ENCODE results near the gene LDB2. TPM values are rescaled to one million over a fixed set of nuclear protein-coding genes. Genes with fewer than 3 reads are reported as not detected.
"Not testable (repeated sequence)": the region's sequence is repeated elsewhere in the genome, so short reads cannot be mapped to it uniquely, and the experiment has no call there.

LDB2 gene
- total RNA-seq, 1 donor from 2014 or later: 363 TPM

DNA sequence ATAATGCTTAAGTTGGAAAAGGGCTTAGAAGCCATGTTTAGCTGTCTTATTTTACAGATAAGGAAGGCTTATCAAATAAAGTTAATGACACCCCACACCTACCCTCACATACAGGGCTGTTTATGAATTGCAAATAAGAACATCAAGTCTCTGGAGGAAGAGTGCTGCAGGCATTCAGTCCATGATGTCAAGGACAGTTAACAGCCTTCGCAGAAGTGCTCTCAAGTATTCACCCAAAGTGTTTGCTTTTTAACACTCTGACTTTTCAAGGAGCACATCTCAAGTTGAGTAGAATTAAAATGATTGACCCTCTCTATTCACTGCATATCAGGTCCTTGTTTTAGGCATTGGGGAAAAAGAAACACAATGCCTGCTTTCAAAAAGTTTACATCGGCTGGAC, 328.7 kb downstream of the LDB2 start:
- no peak for DNase-seq (ENCODE audit: low read depth in 2 of 2)

DNA sequence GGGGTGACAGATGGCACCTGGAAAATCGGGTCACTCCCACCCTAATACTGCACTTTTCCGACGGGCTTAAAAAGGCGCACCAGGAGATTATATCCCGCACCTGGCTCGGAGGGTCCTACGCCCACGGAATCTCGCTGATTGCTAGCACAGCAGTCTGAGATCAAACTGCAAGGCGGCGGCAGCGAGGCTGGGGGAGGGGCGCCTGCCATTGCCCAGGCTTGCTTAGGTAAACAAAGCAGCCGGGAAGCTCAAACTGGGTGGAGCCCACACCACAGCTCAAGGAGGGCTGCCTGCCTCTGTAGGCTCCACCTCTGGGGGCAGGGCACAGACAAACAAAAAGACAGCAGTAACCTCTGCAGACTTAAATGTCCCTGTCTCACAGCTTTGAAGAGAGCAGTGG, 341.1 kb downstream of the LDB2 start:
- not testable (repeated sequence) for DNase-seq (ENCODE audit: low read depth in 2 of 2)

DNA sequence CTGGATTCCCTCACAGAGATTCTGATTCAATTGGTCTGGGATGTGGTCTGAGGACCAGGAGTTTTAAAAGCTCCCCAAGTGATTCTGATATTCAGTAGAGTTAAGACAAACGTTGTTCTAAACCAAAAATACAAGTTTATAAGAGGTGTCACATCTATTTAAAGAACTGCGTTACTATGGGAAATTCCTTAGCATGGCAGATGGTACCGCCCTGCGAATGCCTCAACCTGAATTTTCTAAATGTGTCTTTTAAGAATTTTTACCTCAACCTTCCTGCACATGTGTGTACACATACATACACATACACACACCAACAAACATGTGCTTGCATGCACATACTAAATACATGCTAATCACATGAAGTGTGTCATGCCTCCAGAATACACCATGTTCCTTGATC, 343.3 kb downstream of the LDB2 start:
- no peak for DNase-seq (ENCODE audit: low read depth in 2 of 2)

- DNase-seq (ENCODE audit: low read depth in 2 of 2): no peak
Observed at GRCh38 chr4:16550531-16550930, 347.9 kb downstream of the LDB2 start.

DNA sequence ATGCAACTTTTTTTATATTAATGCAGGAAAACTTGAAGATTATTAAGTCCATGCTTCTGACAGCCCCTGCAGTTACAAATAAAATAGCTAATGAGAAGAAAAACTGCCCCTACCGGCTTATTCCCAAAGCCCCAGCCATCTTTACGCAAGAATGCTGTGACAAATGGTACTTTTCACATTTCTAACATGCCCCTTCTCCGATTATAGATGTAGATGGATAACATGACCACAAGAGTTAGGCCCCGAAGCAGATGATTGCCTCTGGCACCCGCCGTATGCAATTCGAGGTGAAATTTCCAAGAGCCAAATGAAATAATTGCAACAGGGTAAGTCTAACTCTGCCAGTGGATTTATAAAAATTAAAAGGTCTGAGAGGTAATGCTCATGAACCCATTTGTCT, 352.8 kb downstream of the LDB2 start:
- DNase-seq (ENCODE audit: low read depth in 2 of 2): no peak

DNA sequence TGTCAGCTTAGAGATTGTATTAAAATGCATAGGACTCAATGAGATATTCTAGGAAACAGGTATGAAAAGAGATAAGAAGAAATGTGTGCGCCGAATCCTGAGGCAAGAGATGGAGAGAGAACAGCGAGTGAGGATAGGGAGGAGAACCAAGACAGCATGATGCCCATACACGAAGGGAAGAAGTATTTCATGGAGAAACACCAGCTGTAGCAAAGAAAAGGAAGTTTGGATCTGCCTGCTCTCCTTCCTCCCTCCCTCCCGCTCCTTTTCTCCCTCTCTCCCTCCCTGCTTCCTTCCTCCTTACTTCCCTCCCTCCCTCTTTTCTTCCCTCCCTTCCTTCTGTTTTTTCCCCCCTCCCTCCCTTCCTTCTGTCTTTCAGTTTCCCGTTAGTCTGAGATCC, 353.6 kb downstream of the LDB2 start:
- DNase-seq (ENCODE audit: low read depth in 2 of 2): no peak

- DNase-seq (ENCODE audit: low read depth in 2 of 2): no peak
Observed at GRCh38 chr4:16544251-16544721, 354.2 kb downstream of the LDB2 start.

GRCh38 chr4:16537926-16538325, 360.5 kb downstream of the LDB2 start:
- DNase-seq (ENCODE audit: low read depth in 2 of 2): no peak

GRCh38 chr4:16532240-16532970, 366.0 kb downstream of the LDB2 start:
- DNase-seq (ENCODE audit: low read depth in 2 of 2): peak; percentile 91 to 95

GRCh38 chr4:16530688-16531635, 367.5 kb downstream of the LDB2 start:
- peak; percentile 14 to 57 for DNase-seq (ENCODE audit: low read depth in 2 of 2)

DNA sequence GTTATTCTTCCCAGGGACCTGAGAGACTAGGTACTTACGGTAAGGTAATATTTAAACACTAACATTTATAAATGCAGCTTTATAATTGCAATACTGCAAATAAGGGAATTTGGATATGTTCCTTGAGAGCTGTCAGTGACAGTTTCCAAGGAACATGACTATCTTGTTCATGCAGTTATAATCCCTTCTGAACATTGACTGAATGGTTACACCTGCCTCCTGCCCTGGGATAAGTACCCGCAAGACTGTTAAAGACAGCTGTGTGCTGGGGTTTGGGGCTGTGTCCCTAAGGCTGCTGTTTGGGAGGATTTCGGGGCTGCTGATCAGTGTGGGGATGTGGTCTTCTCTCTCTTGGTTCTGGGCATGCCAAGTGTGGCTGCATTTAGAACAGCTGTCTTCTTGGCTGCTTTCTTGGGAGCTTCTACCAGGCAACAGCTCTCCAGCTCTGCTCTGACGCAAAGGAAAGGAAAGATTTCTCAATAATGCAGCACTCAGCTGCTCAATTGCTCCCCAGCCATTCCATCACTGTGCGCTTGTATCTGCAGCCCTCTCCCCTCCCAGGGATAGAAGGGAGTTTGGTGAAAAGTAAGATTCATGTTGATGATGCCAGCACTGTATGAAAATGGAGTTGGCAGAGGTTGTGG, 373.4 kb downstream of the LDB2 start:
- no peak for DNase-seq (ENCODE audit: low read depth in 2 of 2)

GRCh38 chr4:16524406-16524805, 374.0 kb downstream of the LDB2 start:
- DNase-seq (ENCODE audit: low read depth in 2 of 2): no peak

- not testable (repeated sequence) for DNase-seq (ENCODE audit: low read depth in 2 of 2)
Observed at GRCh38 chr4:16523526-16523925, 374.9 kb downstream of the LDB2 start.

DNA sequence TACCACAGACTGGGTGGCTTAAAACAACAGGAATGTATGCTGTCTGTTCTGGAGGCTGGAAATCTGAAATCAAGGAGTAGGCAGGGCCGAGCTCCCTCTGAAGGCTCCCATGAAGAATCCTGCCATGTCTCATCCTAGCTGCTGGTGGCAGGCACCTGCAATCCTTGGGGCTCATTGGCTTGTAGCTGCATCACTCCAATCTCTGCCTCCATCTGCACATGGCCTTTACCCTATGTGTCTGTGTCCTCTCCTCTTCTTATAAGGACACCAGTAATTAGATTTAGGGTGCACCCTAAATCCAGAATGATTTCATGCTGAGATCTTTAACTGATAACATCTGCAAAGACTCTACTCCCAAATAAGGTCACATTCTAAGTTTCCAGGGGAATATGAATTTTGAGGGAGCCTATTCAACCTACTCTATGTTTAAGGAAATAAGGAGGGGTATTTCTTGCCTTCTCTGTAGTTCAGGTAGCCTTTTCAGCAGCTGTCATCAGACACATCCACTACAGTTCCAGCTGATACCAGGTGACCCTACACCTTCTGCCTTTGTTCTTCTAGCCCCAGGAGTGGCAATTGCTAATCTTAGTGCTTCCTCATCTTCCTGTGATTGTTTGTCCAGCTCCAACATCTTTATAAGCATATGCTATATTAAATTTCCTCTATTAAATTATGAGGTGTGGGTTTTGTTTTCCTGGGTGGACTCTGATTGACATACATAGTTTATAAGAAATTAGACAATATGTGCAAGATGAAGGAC, 377.1 kb downstream of the LDB2 start:
- peak in 1 of 2 donors; percentile 12 for DNase-seq (ENCODE audit: low read depth in 2 of 2)

- peak; percentile 85 to 86 for DNase-seq (ENCODE audit: low read depth in 2 of 2)
Observed at GRCh38 chr4:16516796-16517439, 381.5 kb downstream of the LDB2 start.

- DNase-seq (ENCODE audit: low read depth in 2 of 2): peak; percentile 37 to 75
Observed at GRCh38 chr4:16513876-16514275, 384.6 kb downstream of the LDB2 start.

- DNase-seq (ENCODE audit: low read depth in 2 of 2): peak in 1 of 2 donors; percentile 9
Observed at GRCh38 chr4:16508968-16509367, 389.5 kb downstream of the LDB2 start.

- DNase-seq (ENCODE audit: low read depth in 2 of 2): peak; percentile 22 to 32
Observed at GRCh38 chr4:16505726-16506125, 392.7 kb downstream of the LDB2 start.

DNA sequence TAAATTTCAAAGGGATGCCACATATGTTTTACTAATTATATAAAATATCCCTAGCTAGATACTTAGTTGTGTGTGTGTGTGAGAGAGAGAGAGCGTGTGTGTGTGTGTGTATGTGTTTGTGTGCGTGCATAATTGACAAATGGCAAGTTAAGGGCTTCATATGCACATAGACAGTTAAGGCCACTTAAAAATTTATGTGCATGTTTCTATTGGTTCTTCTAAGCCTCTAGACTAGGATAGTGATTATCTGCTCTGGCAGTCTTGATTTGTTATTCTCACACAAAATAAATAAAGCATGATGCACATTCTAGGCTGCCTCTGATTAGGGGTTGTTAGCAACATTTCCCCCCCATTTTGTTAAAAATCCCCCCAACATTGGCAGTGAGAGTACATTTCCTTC, 393.2 kb downstream of the LDB2 start:
- no peak for DNase-seq (ENCODE audit: low read depth in 2 of 2)

DNA sequence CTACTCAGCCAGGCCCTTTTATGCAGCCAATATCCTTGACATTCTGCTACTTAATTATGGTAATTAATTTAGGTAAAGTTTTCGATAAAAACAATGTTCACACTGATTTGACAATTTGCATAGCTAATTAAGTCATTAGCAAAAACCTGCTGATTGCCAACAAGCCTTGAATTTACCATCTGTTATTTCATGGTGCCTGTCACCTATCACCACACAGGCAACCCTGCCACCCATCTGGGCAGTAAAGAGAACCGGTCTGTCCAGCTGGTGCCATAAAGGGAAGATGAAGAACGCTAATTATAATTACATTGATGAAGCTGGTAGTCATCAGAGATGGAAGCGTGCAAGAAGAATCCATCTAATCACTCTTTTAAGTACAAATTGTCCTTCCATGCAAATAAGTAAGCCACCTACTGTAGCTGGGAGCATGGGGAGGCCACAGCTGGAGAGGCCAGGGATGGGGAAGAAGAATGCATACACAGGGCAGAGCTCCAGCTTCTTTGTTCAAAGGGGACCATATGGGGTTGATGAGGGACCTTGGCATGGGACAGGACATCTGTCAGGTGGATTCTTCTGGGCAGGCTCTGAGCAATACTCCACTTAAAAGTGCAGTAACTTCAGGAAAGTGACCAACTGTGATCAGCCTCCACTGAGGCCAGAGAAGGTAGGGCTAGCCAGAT, 394.9 kb downstream of the LDB2 start:
- no peak for DNase-seq (ENCODE audit: low read depth in 2 of 2)
